Measurements from ENCODE around the gene FHIT.

Gene FHIT

DNA sequence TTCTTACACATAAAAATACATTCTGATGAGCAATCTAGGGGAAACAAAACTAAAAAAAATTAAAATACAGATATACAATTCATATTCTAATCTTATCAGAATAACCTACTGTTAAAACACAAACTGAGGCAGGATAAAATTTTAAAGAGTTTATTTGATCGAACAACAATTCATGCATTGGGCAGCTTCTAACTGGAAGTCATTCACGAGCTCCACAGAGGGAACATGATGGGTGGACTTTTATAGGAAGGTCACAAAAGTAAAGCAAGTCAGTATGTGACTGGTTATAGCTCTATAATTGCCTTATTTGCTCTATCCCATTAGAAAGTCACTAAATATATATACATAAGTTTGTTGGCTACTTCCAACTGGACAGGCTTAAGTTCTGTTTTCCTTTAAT, 1144.0 kb downstream of the FHIT start:
- Histone ChIP-seq H3K27ac (ENCODE audit: low read depth, low read length) (no peak overlapping the region), H2AFZ (ENCODE audit: low read length, unreplicated experiment) (no peak overlapping the region), H3K79me2 (ENCODE audit: control insufficient read depth, insufficient read depth, low read length, unreplicated experiment) (no peaks in the 10 kb centered on the region), H3K4me3 (ENCODE audit: low read depth, low read length) (no peak overlapping the region), H3K27me3 (ENCODE audit: insufficient read depth, low read length) (no peaks in the 10 kb centered on the region), H3K4me1 (ENCODE audit: control insufficient read depth, insufficient read depth, low read length, unreplicated experiment) (no peaks in the 10 kb centered on the region), H3K36me3 (ENCODE audit: insufficient read depth, low read length) (no peaks in the 10 kb centered on the region)

DNA sequence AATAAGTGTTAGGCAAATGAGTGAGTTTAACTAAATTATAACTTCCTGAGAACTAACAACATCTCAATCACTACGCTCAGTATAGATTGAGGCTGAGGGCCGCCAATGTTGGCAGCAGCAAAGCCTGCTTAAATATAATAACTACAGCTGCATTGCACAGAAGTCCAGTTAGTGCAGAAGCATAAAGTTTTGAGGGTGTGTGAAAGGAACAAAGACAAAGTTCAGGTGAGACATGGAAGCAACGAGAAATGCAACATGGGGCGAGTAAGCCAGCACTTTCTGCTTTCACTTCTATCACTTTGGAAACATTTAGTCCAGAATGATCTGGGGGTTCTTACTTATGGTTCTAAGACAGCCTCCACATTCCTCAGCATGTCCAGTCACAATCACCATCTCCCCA, 1149.1 kb downstream of the FHIT start:
- no peak overlapping the region for H3K4me3 ChIP-seq (ENCODE audit: low read depth, low read length)
- H3K4me1 ChIP-seq (ENCODE audit: control insufficient read depth, insufficient read depth, low read length, unreplicated experiment), result no peaks in the 10 kb centered on the region
- no peaks in the 10 kb centered on the region for H3K27me3 ChIP-seq (ENCODE audit: insufficient read depth, low read length)
- H3K79me2 ChIP-seq (ENCODE audit: control insufficient read depth, insufficient read depth, low read length, unreplicated experiment), result no peaks in the 10 kb centered on the region
- no peak overlapping the region for H2AFZ ChIP-seq (ENCODE audit: low read length, unreplicated experiment)
- no peak overlapping the region for H3K27ac ChIP-seq (ENCODE audit: low read depth, low read length)
- no peaks in the 10 kb centered on the region for H3K36me3 ChIP-seq (ENCODE audit: insufficient read depth, low read length)

DNA sequence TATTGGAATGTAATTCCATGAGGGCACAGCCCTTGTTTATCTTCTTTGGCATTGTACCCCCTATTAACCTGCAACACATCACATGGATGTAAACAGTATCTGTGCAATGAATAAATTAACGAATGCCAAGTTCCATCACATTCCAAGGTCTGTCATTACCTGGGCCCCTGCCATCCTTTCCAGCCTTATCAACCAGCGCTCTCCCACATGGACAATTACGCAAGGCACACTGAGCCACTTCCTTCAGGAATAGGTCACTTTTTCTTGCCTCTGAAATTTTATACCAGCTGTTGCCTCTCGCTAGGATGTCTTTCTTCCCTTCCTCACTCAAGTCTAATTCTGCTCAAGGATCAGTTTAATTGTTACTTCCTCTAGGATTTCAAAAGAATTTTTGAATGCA, 1149.6 kb downstream of the FHIT start:
- Histone ChIP-seq H3K4me1 (ENCODE audit: control insufficient read depth, insufficient read depth, low read length, unreplicated experiment) (no peaks in the 10 kb centered on the region), H3K4me3 (ENCODE audit: low read depth, low read length) (no peak overlapping the region), H2AFZ (ENCODE audit: low read length, unreplicated experiment) (no peak overlapping the region), H3K27ac (ENCODE audit: low read depth, low read length) (no peak overlapping the region), H3K36me3 (ENCODE audit: insufficient read depth, low read length) (no peaks in the 10 kb centered on the region), H3K79me2 (ENCODE audit: control insufficient read depth, insufficient read depth, low read length, unreplicated experiment) (no peaks in the 10 kb centered on the region), H3K27me3 (ENCODE audit: insufficient read depth, low read length) (no peaks in the 10 kb centered on the region)

- Histone ChIP-seq H3K36me3 (ENCODE audit: insufficient read depth, low read length) (no peaks in the 10 kb centered on the region), H3K27ac (ENCODE audit: low read depth, low read length) (no peak overlapping the region), H3K4me3 (ENCODE audit: low read depth, low read length) (no peak overlapping the region), H3K27me3 (ENCODE audit: insufficient read depth, low read length) (no peaks in the 10 kb centered on the region), H3K4me1 (ENCODE audit: control insufficient read depth, insufficient read depth, low read length, unreplicated experiment) (no peaks in the 10 kb centered on the region), H2AFZ (ENCODE audit: low read length, unreplicated experiment) (no peak overlapping the region), H3K79me2 (ENCODE audit: control insufficient read depth, insufficient read depth, low read length, unreplicated experiment) (no peaks in the 10 kb centered on the region)
These were observed 1154.8 kb downstream of the FHIT start for GRCh38 chr3:60096403-60096802.

DNA sequence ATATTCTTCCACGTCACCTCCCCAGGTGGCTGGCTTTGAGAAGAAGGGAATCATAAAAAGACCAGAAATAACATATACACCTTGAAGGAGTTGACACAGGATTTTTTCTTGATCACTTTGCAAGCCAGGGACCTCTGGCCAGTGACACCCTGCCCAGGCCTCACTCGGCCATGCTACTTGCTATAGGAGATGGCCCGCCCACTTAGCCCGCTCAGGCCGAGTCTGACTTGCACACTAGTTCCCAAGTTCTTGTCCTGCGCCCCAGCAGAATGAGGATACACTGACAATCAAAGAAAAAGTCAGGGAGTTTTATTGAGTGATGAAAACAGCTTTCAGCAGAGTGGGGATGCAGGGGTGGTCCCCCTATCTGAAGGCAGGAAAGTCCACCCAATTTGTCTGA, 1155.3 kb downstream of the FHIT start:
- Histone ChIP-seq H3K79me2 (ENCODE audit: control insufficient read depth, insufficient read depth, low read length, unreplicated experiment) (no peaks in the 10 kb centered on the region), H3K4me1 (ENCODE audit: control insufficient read depth, insufficient read depth, low read length, unreplicated experiment) (no peaks in the 10 kb centered on the region), H3K27ac (ENCODE audit: low read depth, low read length) (no peak overlapping the region), H2AFZ (ENCODE audit: low read length, unreplicated experiment) (no peak overlapping the region), H3K36me3 (ENCODE audit: insufficient read depth, low read length) (no peaks in the 10 kb centered on the region), H3K27me3 (ENCODE audit: insufficient read depth, low read length) (no peaks in the 10 kb centered on the region), H3K4me3 (ENCODE audit: low read depth, low read length) (no peak overlapping the region)

DNA sequence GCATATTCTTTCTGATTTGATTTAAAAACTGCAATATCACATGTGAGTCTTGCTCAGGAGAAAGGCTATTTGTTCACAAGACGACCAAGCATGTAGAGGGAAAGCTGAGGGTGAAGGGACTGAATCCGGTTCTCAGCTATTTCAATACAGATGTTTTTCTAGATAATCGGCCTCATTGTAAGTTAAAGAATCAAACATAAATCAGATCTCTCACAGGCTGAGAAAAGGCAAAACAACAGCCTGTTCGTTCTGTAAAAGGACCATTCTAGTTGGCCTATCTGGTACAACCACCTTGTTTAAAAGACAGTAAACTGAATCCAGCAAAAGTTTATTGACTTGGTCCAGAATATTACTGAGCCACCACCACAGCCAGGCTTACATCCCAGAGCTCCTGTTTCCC, 1155.7 kb downstream of the FHIT start:
- no peak overlapping the region for H3K27ac ChIP-seq (ENCODE audit: low read depth, low read length)

GRCh38 chr3:60094392-60094947, 1156.8 kb downstream of the FHIT start:
- no peak overlapping the region for H3K27ac ChIP-seq (ENCODE audit: low read depth, low read length)

More for the DNA sequence above, 1155.7 kb downstream of the FHIT start:
- H3K79me2 ChIP-seq (ENCODE audit: control insufficient read depth, insufficient read depth, low read length, unreplicated experiment), result no peaks in the 10 kb centered on the region
- no peaks in the 10 kb centered on the region for H3K36me3 ChIP-seq (ENCODE audit: insufficient read depth, low read length)
- H3K27me3 ChIP-seq (ENCODE audit: insufficient read depth, low read length), result no peaks in the 10 kb centered on the region
- H3K4me1 ChIP-seq (ENCODE audit: control insufficient read depth, insufficient read depth, low read length, unreplicated experiment), result no peaks in the 10 kb centered on the region
- no peak overlapping the region for H2AFZ ChIP-seq (ENCODE audit: low read length, unreplicated experiment)
- H3K4me3 ChIP-seq (ENCODE audit: low read depth, low read length), result no peak overlapping the region

DNA sequence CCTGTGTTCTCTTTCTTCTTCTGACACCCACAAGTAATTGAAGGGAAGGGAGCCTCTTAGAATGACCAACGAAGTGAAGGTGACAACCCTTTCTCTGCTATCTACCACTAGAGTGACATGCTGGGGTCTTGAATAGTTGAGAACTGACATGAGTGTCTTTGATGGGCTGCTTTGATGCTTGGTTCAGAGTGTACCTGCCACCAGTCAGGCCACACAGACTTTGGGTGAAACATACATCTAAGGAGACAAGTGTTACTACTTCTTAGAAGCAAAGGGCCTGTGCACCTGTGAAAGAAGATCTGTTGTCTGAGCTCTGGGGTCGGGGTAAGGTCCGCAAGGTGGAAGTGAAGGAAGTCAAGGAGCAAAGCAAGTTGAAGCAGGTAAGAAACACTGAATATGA, 1160.7 kb downstream of the FHIT start:
- H2AFZ ChIP-seq (ENCODE audit: low read length, unreplicated experiment), result no peak overlapping the region
- H3K4me3 ChIP-seq (ENCODE audit: low read depth, low read length), result no peak overlapping the region
- no peaks in the 10 kb centered on the region for H3K27me3 ChIP-seq (ENCODE audit: insufficient read depth, low read length)
- no peaks in the 10 kb centered on the region for H3K4me1 ChIP-seq (ENCODE audit: control insufficient read depth, insufficient read depth, low read length, unreplicated experiment)
- H3K27ac ChIP-seq (ENCODE audit: low read depth, low read length), result no peak overlapping the region
- no peaks in the 10 kb centered on the region for H3K79me2 ChIP-seq (ENCODE audit: control insufficient read depth, insufficient read depth, low read length, unreplicated experiment)
- H3K36me3 ChIP-seq (ENCODE audit: insufficient read depth, low read length), result no peaks in the 10 kb centered on the region

More at GRCh38 chr3:60094392-60094947, 1156.8 kb downstream of the FHIT start:
- Histone ChIP-seq H3K36me3 (ENCODE audit: insufficient read depth, low read length) (no peaks in the 10 kb centered on the region), H3K4me3 (ENCODE audit: low read depth, low read length) (no peak overlapping the region), H3K4me1 (ENCODE audit: control insufficient read depth, insufficient read depth, low read length, unreplicated experiment) (no peaks in the 10 kb centered on the region), H2AFZ (ENCODE audit: low read length, unreplicated experiment) (no peak overlapping the region), H3K27me3 (ENCODE audit: insufficient read depth, low read length) (no peaks in the 10 kb centered on the region), H3K79me2 (ENCODE audit: control insufficient read depth, insufficient read depth, low read length, unreplicated experiment) (no peaks in the 10 kb centered on the region)

GRCh38 chr3:60086811-60087210, 1164.4 kb downstream of the FHIT start:
- H3K4me1 ChIP-seq (ENCODE audit: control insufficient read depth, insufficient read depth, low read length, unreplicated experiment), result no peaks in the 10 kb centered on the region
- H3K27me3 ChIP-seq (ENCODE audit: insufficient read depth, low read length), result no peaks in the 10 kb centered on the region
- no peak overlapping the region for H2AFZ ChIP-seq (ENCODE audit: low read length, unreplicated experiment)

GRCh38 chr3:60085649-60086048, 1165.6 kb downstream of the FHIT start:
- Histone ChIP-seq H3K27ac (ENCODE audit: low read depth, low read length) (no peak overlapping the region), H3K4me3 (ENCODE audit: low read depth, low read length) (no peak overlapping the region), H3K79me2 (ENCODE audit: control insufficient read depth, insufficient read depth, low read length, unreplicated experiment) (no peaks in the 10 kb centered on the region), H3K27me3 (ENCODE audit: insufficient read depth, low read length) (no peaks in the 10 kb centered on the region), H3K4me1 (ENCODE audit: control insufficient read depth, insufficient read depth, low read length, unreplicated experiment) (no peaks in the 10 kb centered on the region), H2AFZ (ENCODE audit: low read length, unreplicated experiment) (no peak overlapping the region), H3K36me3 (ENCODE audit: insufficient read depth, low read length) (no peaks in the 10 kb centered on the region)

More at GRCh38 chr3:60086811-60087210, 1164.4 kb downstream of the FHIT start:
- Histone ChIP-seq H3K27ac (ENCODE audit: low read depth, low read length) (no peak overlapping the region), H3K36me3 (ENCODE audit: insufficient read depth, low read length) (no peaks in the 10 kb centered on the region), H3K4me3 (ENCODE audit: low read depth, low read length) (no peak overlapping the region), H3K79me2 (ENCODE audit: control insufficient read depth, insufficient read depth, low read length, unreplicated experiment) (no peaks in the 10 kb centered on the region)

DNA sequence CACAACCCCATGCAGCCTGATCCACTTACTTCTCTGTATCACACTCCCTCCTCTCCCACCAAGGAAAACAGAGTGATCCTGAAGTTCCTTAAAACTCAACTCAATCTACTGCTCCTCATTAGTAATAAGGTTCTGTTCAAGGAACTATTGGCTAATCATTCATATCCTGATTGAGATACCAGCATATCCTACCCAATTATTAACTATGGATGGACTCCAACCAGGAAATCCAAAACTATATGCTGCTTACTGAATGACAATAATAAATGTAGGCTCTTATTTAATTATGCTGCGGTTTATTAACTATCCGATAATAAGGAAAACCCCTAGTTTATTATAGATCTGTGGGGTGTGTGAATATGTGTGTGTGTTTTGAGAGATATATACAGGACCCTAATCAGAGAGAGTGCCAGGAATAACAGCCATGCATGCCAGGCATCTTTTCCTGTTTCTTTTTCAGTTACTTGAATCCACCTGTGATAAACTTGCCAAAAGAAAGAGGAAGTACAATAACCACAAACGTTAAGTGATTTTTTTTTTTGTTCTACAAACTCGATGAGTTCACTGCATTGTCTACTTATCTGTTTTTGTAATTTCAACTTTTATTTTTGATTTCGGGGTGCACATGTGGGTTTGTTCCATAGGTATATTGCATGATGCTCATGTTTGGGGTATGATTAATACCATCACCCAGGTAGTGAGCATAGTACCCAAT, 1169.7 kb downstream of the FHIT start:
- Histone ChIP-seq H3K79me2 (ENCODE audit: control insufficient read depth, insufficient read depth, low read length, unreplicated experiment) (no peaks in the 10 kb centered on the region), H3K27me3 (ENCODE audit: insufficient read depth, low read length) (no peaks in the 10 kb centered on the region), H3K27ac (ENCODE audit: low read depth, low read length) (no peak overlapping the region), H3K4me3 (ENCODE audit: low read depth, low read length) (no peak overlapping the region), H3K4me1 (ENCODE audit: control insufficient read depth, insufficient read depth, low read length, unreplicated experiment) (no peaks in the 10 kb centered on the region), H2AFZ (ENCODE audit: low read length, unreplicated experiment) (no peak overlapping the region), H3K36me3 (ENCODE audit: insufficient read depth, low read length) (no peaks in the 10 kb centered on the region)

Data from ACC112 (cell line).